Endothelial cell of umbilical vein (primary cell): Measurements from ENCODE around the gene SV2C. TPM values are rescaled to one million over a fixed set of nuclear protein-coding genes. Genes with fewer than 3 reads are reported as not detected.

Source experiments
- BruUV-seq: library from RNA; stranded (reverse); fragments of 400-500 nt; replicated peaks from 2 replicates; lab custom pipeline; 2021; lab: Mats Ljungman, UMichigan
- CTCF ChIA-PET: fragments of 300-600, 350-600 bp; sonication (Branson Sonifier 250); formaldehyde crosslinking; loops from one replicate; lab custom pipeline; 2021; ENCODE audit warnings: antibody characterized with exemption, inconsistent platforms; lab: Charles Lee
- POLR2A ChIA-PET: fragments of 300-600, 350-600 bp; sonication (Branson Sonifier 250); formaldehyde crosslinking; loops from one replicate; lab custom pipeline; 2021; ENCODE audit warnings: antibody characterized with exemption, inconsistent platforms; lab: Charles Lee
- DNase-seq: peaks from one replicate; pipeline ENCODE4 v3.0.0-alpha.2; 2011; ENCODE audit warnings: low read depth, low spot score
- FAIRE-seq: peaks from 2 replicates; lab custom pipeline; 2011; peaks lifted over from hg19 to GRCh38; lab: Jason Lieb, UNC
- H2AFZ ChIP-seq: 2 replicates; pipeline ENCODE4 v1.6.0; 2012; ENCODE audit warnings: low read depth, low read length, control low read depth, inconsistent platforms
- H3K27ac ChIP-seq: 2 replicates; pipeline ENCODE4 v1.5.1; 2011; ENCODE audit warnings: low read depth, mild to moderate bottlenecking, control low read depth, low read length, moderate library complexity; ENCODE audit not compliant: insufficient read depth
- H3K27me3 ChIP-seq, 2 experiments: 2 replicates each; pipeline versions ENCODE4 v1.6.0 to v1.6.1; 2011; ENCODE audit warnings: low read length in 2 of 2, mixed read lengths in 1 of 2; ENCODE audit not compliant: control insufficient read depth in 2 of 2, insufficient read depth in 2 of 2
- H3K36me3 ChIP-seq, 2 experiments: 2 replicates in 1 of 2; 3 replicates in 1 of 2; pipeline ENCODE4 v1.5.1; 2011; ENCODE audit warnings: low read length in 2 of 2, mild to moderate bottlenecking in 1 of 2, moderate library complexity in 1 of 2; ENCODE audit not compliant: control insufficient read depth in 2 of 2, insufficient read depth in 2 of 2; ENCODE audit errors: extremely low read depth in 1 of 2
- H3K4me1 ChIP-seq: 3 replicates; pipeline ENCODE4 v1.5.1; 2011; ENCODE audit warnings: mild to moderate bottlenecking, low read length; ENCODE audit not compliant: control insufficient read depth, insufficient read depth; ENCODE audit errors: extremely low read depth
- H3K4me2 ChIP-seq: 2 replicates; pipeline ENCODE4 v1.6.1; 2011; ENCODE audit warnings: low read length, control low read depth, mixed read lengths; ENCODE audit not compliant: insufficient read depth
- H3K4me3 ChIP-seq, 3 experiments: fragments of 200-600 bp in 1 of 3; sonication (generic), shearing (Covaris generic) in 1 of 3; replicated peaks in 1 of 3; 2 replicates each; pipeline ENCODE4 v1.5.1; 2011 to 2016; ENCODE audit warnings: control low read depth in 3 of 3, low read length in 3 of 3, mild to moderate bottlenecking in 2 of 3, inconsistent platforms in 1 of 3, low read depth in 1 of 3, moderate library complexity in 1 of 3; ENCODE audit not compliant: insufficient read depth in 1 of 3
- H3K79me2 ChIP-seq: 2 replicates; pipeline ENCODE4 v1.6.0; 2012; ENCODE audit warnings: low read length, inconsistent platforms; ENCODE audit not compliant: control insufficient read depth, insufficient read depth
- H3K9ac ChIP-seq: replicated peaks from 2 replicates; pipeline ENCODE3; 2011; ENCODE audit warnings: low read length, control low read depth; ENCODE audit not compliant: insufficient read depth; ENCODE audit errors: extremely low read depth
- H3K9me1 ChIP-seq: replicated peaks from 3 replicates; pipeline ENCODE4 v1.6.0; 2011; ENCODE audit warnings: mild to moderate bottlenecking, low read length; ENCODE audit not compliant: control insufficient read depth, insufficient read depth; ENCODE audit errors: extremely low read depth
- H3K9me3 ChIP-seq: replicated peaks from 2 replicates; pipeline ENCODE4 v1.5.1; 2012; ENCODE audit warnings: low read length, inconsistent platforms; ENCODE audit not compliant: control insufficient read depth, insufficient read depth
- H4K20me1 ChIP-seq: replicated peaks from 2 replicates; pipeline ENCODE3; 2011; ENCODE audit warnings: mild to moderate bottlenecking, low read length; ENCODE audit not compliant: control insufficient read depth, insufficient read depth; ENCODE audit errors: extremely low read depth
- CTCF ChIP-seq, 2 donors: IDR thresholded peaks; 1 replicate in 1 of 2; 2 replicates in 1 of 2; pipeline ENCODE4 v1.5.1; 2011; ENCODE audit warnings: low read length in 2 of 2, mild to moderate bottlenecking in 2 of 2, moderate library complexity in 2 of 2, control low read depth in 1 of 2, inconsistent platforms in 1 of 2, low read depth in 1 of 2; ENCODE audit not compliant: insufficient read depth in 1 of 2; ENCODE audit errors: extremely low read depth in 1 of 2
- EZH2 ChIP-seq: IDR thresholded peaks from 2 replicates; pipeline ENCODE4 v1.6.1; 2012; ENCODE audit warnings: borderline replicate concordance, low read depth, mild to moderate bottlenecking, moderate library complexity, low read length, inconsistent platforms; ENCODE audit not compliant: severe bottlenecking
- FOS ChIP-seq: IDR thresholded peaks from 2 replicates; pipeline ENCODE4 v1.6.1; 2011; ENCODE audit warnings: mild to moderate bottlenecking, low read length, moderate library complexity, borderline replicate concordance; ENCODE audit not compliant: insufficient read depth
- GATA2 ChIP-seq: IDR thresholded peaks from 2 replicates; pipeline ENCODE4 v1.7.0; 2011; ENCODE audit warnings: low read depth, mild to moderate bottlenecking, moderate library complexity, mixed read lengths, low read length; ENCODE audit not compliant: insufficient read length, insufficient read depth
- JUN ChIP-seq: IDR thresholded peaks from 2 replicates; pipeline ENCODE4 v1.6.1; 2011; ENCODE audit warnings: borderline replicate concordance, low read depth; ENCODE audit not compliant: insufficient read length, insufficient read depth
- MAX ChIP-seq: IDR thresholded peaks from 2 replicates; pipeline ENCODE4 v1.6.1; 2011; ENCODE audit not compliant: insufficient read depth, insufficient read length
- MYC ChIP-seq: IDR thresholded peaks from one replicate; pipeline ENCODE4 v1.6.1; 2011; ENCODE audit warnings: mild to moderate bottlenecking, low read depth, low read length
- POLR2A ChIP-seq: IDR thresholded peaks from 2 replicates; pipeline ENCODE4 v1.6.1; 2012; ENCODE audit warnings: low read depth, mild to moderate bottlenecking, control low read depth, low read length
- POLR2AphosphoS5 ChIP-seq: IDR thresholded peaks from 2 replicates; pipeline ENCODE4 v1.6.1; 2012; ENCODE audit warnings: low read depth, mild to moderate bottlenecking, control low read depth, low read length, moderate library complexity; ENCODE audit not compliant: insufficient read depth
- dilution Hi-C: fragments of 300-500 bp; cut with MboI; formaldehyde crosslinking; loops from one replicate; pipeline ENCODE4 v1.15.0; 2019; ENCODE audit warnings: low sequenced_read_pairs; ENCODE audit not compliant: extremely low pct_ligation_motif_present
- intact Hi-C: fragments of 100-400 bp; cut with micrococcal nuclease; formaldehyde crosslinking; loops from one replicate; pipeline ENCODE4 v1.10.0; 2022
- polyA plus RNA-seq, 4 experiments: library from polyadenylated mRNA; depleted of rRNA in 3 of 4; stranded (reverse) in 3 of 4; unstranded in 1 of 4; fragments of >200 nt; gene quantifications; 2 replicates each; pipeline versions ENCODE4 v1.2.1 to v1.2.3, GENCODE V29; 2011 to 2012; ENCODE audit warnings: missing spikeins in 1 of 4
- total RNA-seq: library from RNA; stranded (reverse); gene quantifications from 2 replicates; pipeline ENCODE4 v1.2.3, GENCODE V29; 2021

SV2C gene
- total and polyA plus RNA-seq, 2 donors (not counting 3 experiments of a cell fraction or from before 2014, with no cell fraction given): not detected

GRCh38 chr5:76388791-76389512 lies 305.8 kb downstream of the SV2C start:
- POLR2A ChIA-PET: no interaction called here
- dilution Hi-C loops: no loop called here
- no TSS peak for BruUV-seq

More at GRCh38 chr5:76388791-76389512, 305.8 kb downstream of the SV2C start:
- Histone ChIP-seq H3K4me3 (no peak overlapping the region), H4K20me1 (no peaks in the 10 kb centered on the region), H2AFZ (no peak overlapping the region), H3K9ac (no peak overlapping the region), H3K79me2 (no peaks in the 10 kb centered on the region), H3K4me2 (no peak overlapping the region), H3K36me3 (no peaks in the 10 kb centered on the region), H3K27me3 (no peaks in the 10 kb centered on the region), H3K4me1 (no peaks in the 10 kb centered on the region), H3K27ac (no peak overlapping the region), H3K9me1 (no peaks in the 10 kb centered on the region), H3K9me3 (no peaks in the 10 kb centered on the region)
- intact Hi-C loops: no loop called here
- FAIRE-seq (no peak), DNase-seq (no peak)
- no peak for TF ChIP-seq FOS
- TF ChIP-seq EZH2: no peak
- TF ChIP-seq CTCF (IDR thresholded peaks at IDR 0.05; ENCODE audit: extremely low read depth in 1 of 2, insufficient read depth in 1 of 2, low read depth in 1 of 2, low read length in 2 of 2): no peak
- TF ChIP-seq MAX: no peak
- no peak for TF ChIP-seq POLR2A
- TF ChIP-seq POLR2AphosphoS5: no peak
- no peak for TF ChIP-seq GATA2
- TF ChIP-seq MYC: no peak
- TF ChIP-seq JUN: no peak
- CTCF ChIA-PET: no interaction called here
